Neural cell (in vitro differentiated cells): ENCODE data around the gene SEC61G. TPM values are rescaled to one million over a fixed set of nuclear protein-coding genes. Genes with fewer than 3 reads are reported as not detected.

Experiments used
- H2AFZ ChIP-seq: fragments of 200-600, 300-800 bp; sonication (generic), shearing (Covaris generic); 2 replicates; pipeline ENCODE4 v1.6.0; 2014; ENCODE audit warnings: low read depth, mild to moderate bottlenecking, antibody characterized with exemption, low read length, moderate library complexity
- H3F3A ChIP-seq: fragments of 200-600 bp; shearing (Covaris generic); 2 replicates; pipeline ENCODE4 v1.6.1; 2016; ENCODE audit warnings: mild to moderate bottlenecking, moderate library complexity, mixed read lengths, antibody characterized with exemption, low read length; ENCODE audit not compliant: insufficient read depth, poor library complexity, severe bottlenecking
- H3K27ac ChIP-seq: fragments of 200-600, 300-800 bp; sonication (generic), shearing (Covaris generic); 2 replicates; pipeline ENCODE4 v1.5.1; 2014; ENCODE audit warnings: mild to moderate bottlenecking, low read length, moderate library complexity
- H3K27me3 ChIP-seq: fragments of 300-800, 200-600 bp; sonication (generic), shearing (Covaris generic); 2 replicates; pipeline ENCODE4 v1.6.0; 2014; ENCODE audit warnings: mild to moderate bottlenecking, low read depth, low read length, moderate library complexity; ENCODE audit not compliant: insufficient read depth
- H3K36me3 ChIP-seq: fragments of 300-800, 200-600 bp; sonication (generic), shearing (Covaris generic); 2 replicates; pipeline ENCODE4 v1.5.1; 2014; ENCODE audit warnings: mild to moderate bottlenecking, antibody characterized with exemption, low read length, moderate library complexity; ENCODE audit not compliant: insufficient read depth
- H3K4me2 ChIP-seq: fragments of 300-800, 200-600 bp; sonication (generic), shearing (Covaris generic); 2 replicates; pipeline ENCODE4 v1.6.0; 2014; ENCODE audit warnings: mild to moderate bottlenecking, low read length
- H3K4me3 ChIP-seq: fragments of 300-800, 200-600 bp; sonication (generic), shearing (Covaris generic); 2 replicates; pipeline ENCODE4 v1.5.1; 2014; ENCODE audit warnings: mild to moderate bottlenecking, low read length, moderate library complexity
- H3K79me2 ChIP-seq: fragments of 200-600 bp; shearing (Covaris generic); replicated peaks from 2 replicates; pipeline ENCODE4 v1.6.0; 2014; ENCODE audit warnings: mild to moderate bottlenecking, low read length, moderate library complexity; ENCODE audit not compliant: insufficient read depth
- H3K9ac ChIP-seq: fragments of 300-800, 200-600 bp; sonication (generic), shearing (Covaris generic); 2 replicates; pipeline ENCODE4 v1.6.1; 2016; ENCODE audit warnings: mild to moderate bottlenecking, low read length, mixed read lengths
- H3K9me2 ChIP-seq: fragments of 200-600 bp; shearing (Covaris generic); 2 replicates; pipeline ENCODE4 v1.6.1; 2016; ENCODE audit warnings: mild to moderate bottlenecking, low read length, mixed read lengths; ENCODE audit not compliant: insufficient read depth
- H3K9me3 ChIP-seq: fragments of 200-600, 300-800 bp; sonication (generic), shearing (Covaris generic); 2 replicates; pipeline ENCODE4 v1.6.1; 2016; ENCODE audit warnings: mild to moderate bottlenecking, mixed run types, low read length, moderate library complexity, mixed read lengths
- H4K20me1 ChIP-seq: fragments of 200-600 bp; shearing (Covaris generic); 2 replicates; pipeline ENCODE4 v1.6.1; 2016; ENCODE audit warnings: mild to moderate bottlenecking, mixed run types; ENCODE audit not compliant: insufficient read depth
- CTCF ChIP-seq: fragments of 450-650 bp; IDR thresholded peaks from 2 replicates; pipeline ENCODE4 v1.5.1; 2014; ENCODE audit warnings: antibody characterized with exemption, mild to moderate bottlenecking, moderate library complexity; ENCODE audit not compliant: poor library complexity, severe bottlenecking
- EP300 ChIP-seq: fragments of 450-650 bp; conservative IDR thresholded peaks from 2 replicates; pipeline ENCODE4 v1.6.1; 2014; ENCODE audit warnings: antibody characterized with exemption, mild to moderate bottlenecking, moderate library complexity; ENCODE audit not compliant: poor library complexity, severe bottlenecking
- EZH2 ChIP-seq: fragments of 200-600, 300-800 bp; shearing (Covaris generic), sonication (generic); IDR thresholded peaks from 2 replicates; pipeline ENCODE4 v1.6.1; 2014; ENCODE audit warnings: antibody characterized with exemption, low read length, borderline replicate concordance, mild to moderate bottlenecking; ENCODE audit not compliant: insufficient read depth, poor library complexity, severe bottlenecking
- MXI1 ChIP-seq: fragments of 450-650 bp; conservative IDR thresholded peaks from 2 replicates; pipeline ENCODE4 v1.6.1; 2014; ENCODE audit warnings: antibody characterized with exemption, mild to moderate bottlenecking; ENCODE audit not compliant: poor library complexity, severe bottlenecking
- POLR2AphosphoS5 ChIP-seq: IDR thresholded peaks from 2 replicates; pipeline ENCODE4 v1.6.1; 2012
- RAD21 ChIP-seq: fragments of 450-650 bp; conservative IDR thresholded peaks from 2 replicates; pipeline ENCODE4 v1.6.1; 2014; ENCODE audit warnings: antibody characterized with exemption, mild to moderate bottlenecking, moderate library complexity
- REST ChIP-seq: IDR thresholded peaks from 2 replicates; pipeline ENCODE4 v1.6.1; 2012; ENCODE audit warnings: borderline replicate concordance
- SMC3 ChIP-seq: fragments of 450-650 bp; conservative IDR thresholded peaks from 2 replicates; pipeline ENCODE4 v1.6.1; 2014; ENCODE audit warnings: antibody characterized with exemption, mild to moderate bottlenecking, moderate library complexity; ENCODE audit not compliant: poor library complexity
- TAF1 ChIP-seq: IDR thresholded peaks from 2 replicates; pipeline ENCODE4 v1.6.1; 2012; ENCODE audit warnings: low read depth
- polyA minus RNA-seq: library from RNA; depleted of rRNA, polyadenylated mRNA; stranded (reverse); fragments of >200 nt; gene quantifications from 2 replicates; pipeline ENCODE4 v1.2.3, GENCODE V29; 2014
- polyA plus RNA-seq: library from polyadenylated mRNA; depleted of rRNA; stranded (reverse); fragments of >200 nt; gene quantifications from 2 replicates; pipeline ENCODE4 v1.2.3, GENCODE V29; 2014

SEC61G gene
- polyA plus RNA-seq, result 1,191 and 2,117 TPM in 2 replicates
- 196 and 357 TPM in 2 replicates for polyA minus RNA-seq

- Histone ChIP-seq H3K9me3 (no peaks in the 10 kb centered on the region), H2AFZ (peak within 1 kb of the TSS; percentile 89), H3K27ac (peak within 1 kb of the TSS; percentile 72), H3K9ac (peak within 1 kb of the TSS; percentile 81), H3K4me2 (peak within 1 kb of the TSS; percentile 91), H3F3A (no peaks in the 10 kb centered on the region), H3K4me3 (peak within 1 kb of the TSS; percentile 90), H3K27me3 (no peaks in the 10 kb centered on the region), H3K36me3 (no peaks in the 10 kb centered on the region), H4K20me1 (no peaks in the 10 kb centered on the region), H3K79me2 (peaks cover 39% of the 10 kb centered on the region), H3K9me2 (no peaks in the 10 kb centered on the region)
- TF ChIP-seq EP300 (no peak), REST (peak; percentile 72), RAD21 (peak; percentile 35), SMC3 (no peak), MXI1 (peak; percentile 97), EZH2 (no peak), CTCF (peak; percentile 31), POLR2AphosphoS5 (peak; percentile 94), TAF1 (peak; percentile 47)
Observed at GRCh38 chr7:54758702-54759592, at the start of gene SEC61G. SEC61G (minus strand) TSS chr7:54759211; CDS start chr7:54757588, 1,623 bp downstream.

GRCh38 chr7:54802841-54803240 is 43.8 kb upstream of the SEC61G start:
- Histone ChIP-seq H3K4me2 (no peak overlapping the region), H3K36me3 (no peaks in the 10 kb centered on the region), H3K9me3 (no peaks in the 10 kb centered on the region), H3K27me3 (no peaks in the 10 kb centered on the region), H3K4me3 (no peak overlapping the region), H2AFZ (no peak overlapping the region), H3K79me2 (no peaks in the 10 kb centered on the region), H3K9ac (no peak overlapping the region), H3K27ac (no peak overlapping the region), H3K9me2 (no peaks in the 10 kb centered on the region), H3F3A (no peaks in the 10 kb centered on the region), H4K20me1 (no peaks in the 10 kb centered on the region)
- no peak for TF ChIP-seq EP300
- no peak for TF ChIP-seq RAD21
- no peak for TF ChIP-seq POLR2AphosphoS5
- TF ChIP-seq TAF1, result no peak
- TF ChIP-seq MXI1, result no peak
- TF ChIP-seq CTCF, result no peak
- no peak for TF ChIP-seq REST
- no peak for TF ChIP-seq SMC3
- TF ChIP-seq EZH2, result no peak
